GM06990 (cell line): Measurements from ENCODE around the gene PLRG1.

Experiments used
- DNase-seq: peaks from one replicate; pipeline ENCODE4 v3.0.0-alpha.2; 2011; ENCODE audit not compliant: insufficient read length; ENCODE audit errors: extremely low read depth
- H3K27me3 ChIP-seq: replicated peaks from 2 replicates; pipeline ENCODE4 v1.6.0; 2011; ENCODE audit warnings: low read length; ENCODE audit not compliant: control insufficient read depth, insufficient read depth
- H3K36me3 ChIP-seq: 2 replicates; pipeline ENCODE4 v1.5.1; 2011; ENCODE audit warnings: low read length; ENCODE audit not compliant: control insufficient read depth, insufficient read depth
- H3K4me3 ChIP-seq: replicated peaks from 2 replicates; pipeline ENCODE4 v1.5.1; 2011; ENCODE audit warnings: low read depth, mild to moderate bottlenecking, control low read depth, low read length
- TF ChIP-seq, protein P1 (sequence below): IDR thresholded peaks from 2 replicates; pipeline ENCODE4 v1.5.1; 2011; ENCODE audit warnings: low read length, control low read depth, mild to moderate bottlenecking, inconsistent platforms; ENCODE audit not compliant: insufficient read depth, poor library complexity, severe bottlenecking

Gene PLRG1

DNA sequence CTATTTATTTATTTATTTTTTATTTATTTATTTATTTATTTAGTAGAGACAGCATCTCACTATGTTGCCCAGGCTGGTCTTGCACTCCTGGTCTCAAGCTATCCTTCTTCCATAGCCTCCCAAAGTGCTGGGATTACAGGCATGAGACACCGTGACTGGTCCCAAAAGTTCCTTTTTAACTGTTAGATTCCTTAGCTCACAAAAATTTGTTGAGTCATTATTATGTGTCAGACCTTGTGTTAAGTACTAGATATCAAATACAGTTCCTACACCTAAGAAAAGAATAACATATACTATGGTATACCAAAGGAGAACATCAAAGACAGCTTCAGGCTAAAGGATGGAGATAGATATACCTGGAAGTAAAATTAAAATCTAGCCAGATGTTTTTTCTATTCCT is 28.7 kb upstream of the PLRG1 start:
- no peak overlapping the region for H3K4me3 ChIP-seq
- DNase-seq: no peak

DNA sequence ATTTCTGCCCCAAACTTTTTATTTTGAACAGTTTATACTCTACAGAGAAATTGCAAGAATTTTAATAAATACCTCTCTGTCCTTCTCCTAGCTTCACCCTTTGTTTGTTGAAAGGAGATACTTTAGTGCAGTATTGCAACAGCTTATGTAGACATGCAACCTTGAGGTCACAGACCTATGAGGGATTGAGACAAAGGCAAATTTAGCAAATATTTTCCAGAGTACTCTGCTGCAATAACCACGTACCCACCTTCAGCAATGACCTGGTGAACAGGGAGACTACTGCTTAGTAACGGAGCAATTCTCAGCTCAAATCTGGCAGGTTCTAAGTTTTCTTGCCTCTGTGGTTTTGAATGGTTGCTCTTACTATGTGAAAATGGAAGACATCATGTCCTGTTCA is 27.1 kb upstream of the PLRG1 start:
- TF ChIP-seq, protein P1, sequence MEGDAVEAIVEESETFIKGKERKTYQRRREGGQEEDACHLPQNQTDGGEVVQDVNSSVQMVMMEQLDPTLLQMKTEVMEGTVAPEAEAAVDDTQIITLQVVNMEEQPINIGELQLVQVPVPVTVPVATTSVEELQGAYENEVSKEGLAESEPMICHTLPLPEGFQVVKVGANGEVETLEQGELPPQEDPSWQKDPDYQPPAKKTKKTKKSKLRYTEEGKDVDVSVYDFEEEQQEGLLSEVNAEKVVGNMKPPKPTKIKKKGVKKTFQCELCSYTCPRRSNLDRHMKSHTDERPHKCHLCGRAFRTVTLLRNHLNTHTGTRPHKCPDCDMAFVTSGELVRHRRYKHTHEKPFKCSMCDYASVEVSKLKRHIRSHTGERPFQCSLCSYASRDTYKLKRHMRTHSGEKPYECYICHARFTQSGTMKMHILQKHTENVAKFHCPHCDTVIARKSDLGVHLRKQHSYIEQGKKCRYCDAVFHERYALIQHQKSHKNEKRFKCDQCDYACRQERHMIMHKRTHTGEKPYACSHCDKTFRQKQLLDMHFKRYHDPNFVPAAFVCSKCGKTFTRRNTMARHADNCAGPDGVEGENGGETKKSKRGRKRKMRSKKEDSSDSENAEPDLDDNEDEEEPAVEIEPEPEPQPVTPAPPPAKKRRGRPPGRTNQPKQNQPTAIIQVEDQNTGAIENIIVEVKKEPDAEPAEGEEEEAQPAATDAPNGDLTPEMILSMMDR: no peak
- DNase-seq: no peak

More for the DNA sequence above, 28.7 kb upstream of the PLRG1 start:
- TF ChIP-seq, protein P1: no peak
- Histone ChIP-seq H3K27me3 (no peaks in the 10 kb centered on the region), H3K36me3 (no peaks in the 10 kb centered on the region)

DNA sequence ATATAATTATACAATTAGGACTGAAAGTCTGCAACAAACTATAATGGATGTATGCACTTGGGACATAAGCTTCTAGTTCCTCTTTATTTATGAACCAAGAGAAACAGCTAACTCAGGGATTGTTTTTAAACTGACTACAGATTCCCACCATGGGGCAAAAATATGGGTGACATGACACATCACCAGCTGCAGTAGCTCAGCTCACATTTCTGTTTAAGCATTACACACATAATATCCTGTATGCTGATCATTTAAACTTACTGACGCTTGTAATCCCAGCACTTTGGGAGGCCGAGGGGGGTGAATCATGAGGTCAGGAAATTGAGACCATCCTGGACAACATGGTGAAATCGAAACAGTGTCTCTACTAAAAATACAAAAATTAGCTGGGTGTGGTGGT is 24.1 kb upstream of the PLRG1 start:
- TF ChIP-seq, protein P1: no peak
- Histone ChIP-seq H3K36me3 (no peaks in the 10 kb centered on the region), H3K27me3 (no peaks in the 10 kb centered on the region), H3K4me3 (no peak overlapping the region)
- DNase-seq: no peak

More for the DNA sequence above, 27.1 kb upstream of the PLRG1 start:
- Histone ChIP-seq H3K27me3 (no peaks in the 10 kb centered on the region), H3K4me3 (no peak overlapping the region), H3K36me3 (no peaks in the 10 kb centered on the region)

DNA sequence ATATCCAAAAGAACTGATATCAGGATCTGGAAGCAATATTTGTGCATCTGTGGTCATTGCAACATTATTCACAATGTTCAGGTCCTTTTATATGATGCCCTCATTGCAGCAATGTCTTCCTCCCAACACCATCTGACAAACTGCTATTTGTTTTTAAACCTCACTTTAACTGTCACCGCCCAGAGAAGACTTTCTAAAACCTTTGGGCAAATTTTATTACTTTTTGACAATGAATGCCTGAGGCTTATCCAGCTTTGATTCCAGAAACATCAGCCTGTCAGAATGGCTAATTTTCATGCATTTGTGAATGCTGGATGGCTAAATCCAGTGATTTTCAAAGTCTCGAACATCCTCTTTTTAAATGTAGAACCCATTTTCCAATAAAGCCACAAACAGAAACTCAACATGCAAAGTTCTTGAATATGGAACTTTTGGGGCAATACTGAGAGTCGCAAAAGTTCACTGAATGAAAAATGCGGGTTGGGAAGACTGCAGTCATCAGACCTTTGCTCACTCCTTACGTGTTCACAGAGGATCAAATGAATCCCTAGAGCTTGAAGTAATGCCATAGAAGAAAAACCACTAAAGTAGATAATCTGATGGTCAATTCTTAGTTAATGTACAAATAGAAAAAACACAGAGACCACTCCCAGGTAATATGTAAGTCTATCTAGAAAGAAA is 23.1 kb upstream of the PLRG1 start:
- H3K27me3 ChIP-seq: no peaks in the 10 kb centered on the region
- no peak overlapping the region for H3K4me3 ChIP-seq
- TF ChIP-seq, protein P1: no peak
- H3K36me3 ChIP-seq: no peaks in the 10 kb centered on the region
- no peak for DNase-seq

DNA sequence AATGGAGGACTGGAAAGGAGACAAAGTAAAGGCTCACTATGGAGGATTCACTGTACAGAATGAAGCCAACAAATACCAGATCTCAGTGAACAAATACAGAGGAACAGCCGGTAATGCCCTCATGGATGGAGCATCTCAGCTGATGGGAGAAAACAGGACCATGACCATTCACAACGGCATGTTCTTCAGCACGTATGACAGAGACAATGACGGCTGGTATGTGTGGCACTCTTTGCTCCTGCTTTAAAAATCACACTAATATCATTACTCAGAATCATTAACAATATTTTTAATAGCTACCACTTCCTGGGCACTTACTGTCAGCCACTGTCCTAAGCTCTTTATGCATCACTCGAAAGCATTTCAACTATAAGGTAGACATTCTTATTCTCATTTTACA is 19.4 kb upstream of the PLRG1 start:
- H3K4me3 ChIP-seq: no peak overlapping the region
- TF ChIP-seq, protein P1: no peak
- H3K36me3 ChIP-seq: no peaks in the 10 kb centered on the region
- no peaks in the 10 kb centered on the region for H3K27me3 ChIP-seq
- DNase-seq: no peak

DNA sequence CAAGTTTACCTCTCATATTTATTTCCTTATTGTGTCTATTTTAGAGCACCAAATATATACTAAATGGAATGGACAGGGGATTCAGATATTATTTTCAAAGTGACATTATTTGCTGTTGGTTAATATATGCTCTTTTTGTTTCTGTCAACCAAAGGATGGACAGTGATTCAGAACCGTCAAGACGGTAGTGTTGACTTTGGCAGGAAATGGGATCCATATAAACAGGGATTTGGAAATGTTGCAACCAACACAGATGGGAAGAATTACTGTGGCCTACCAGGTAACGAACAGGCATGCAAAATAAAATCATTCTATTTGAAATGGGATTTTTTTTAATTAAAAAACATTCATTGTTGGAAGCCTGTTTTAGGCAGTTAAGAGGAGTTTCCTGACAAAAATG is 18.8 kb upstream of the PLRG1 start:
- no peak for DNase-seq
- no peaks in the 10 kb centered on the region for H3K27me3 ChIP-seq
- TF ChIP-seq, protein P1: no peak
- no peak overlapping the region for H3K4me3 ChIP-seq
- H3K36me3 ChIP-seq: no peaks in the 10 kb centered on the region
